Vagina (tissue), 2 donors: ENCODE results near the gene PRR29.

Source experiments
- POLR2A ChIP-seq, 2 donors: fragments of 450-650 bp; IDR thresholded peaks; one replicate each; pipeline ENCODE4 v1.6.1; 2017; ENCODE audit warnings: antibody characterized with exemption in 2 of 2, mild to moderate bottlenecking in 2 of 2, moderate library complexity in 2 of 2
- TF ChIP-seq, protein P1 (sequence below), 3 experiments: fragments of 450-650 bp in 2 of 3; fragments of 200-600 bp in 1 of 3; sonication (generic) in 1 of 3; IDR thresholded peaks; one replicate each; pipeline ENCODE4 v1.5.1; 2017 to 2019; ENCODE audit warnings: antibody characterized with exemption in 3 of 3, mild to moderate bottlenecking in 2 of 3, moderate library complexity in 2 of 3

DNA sequence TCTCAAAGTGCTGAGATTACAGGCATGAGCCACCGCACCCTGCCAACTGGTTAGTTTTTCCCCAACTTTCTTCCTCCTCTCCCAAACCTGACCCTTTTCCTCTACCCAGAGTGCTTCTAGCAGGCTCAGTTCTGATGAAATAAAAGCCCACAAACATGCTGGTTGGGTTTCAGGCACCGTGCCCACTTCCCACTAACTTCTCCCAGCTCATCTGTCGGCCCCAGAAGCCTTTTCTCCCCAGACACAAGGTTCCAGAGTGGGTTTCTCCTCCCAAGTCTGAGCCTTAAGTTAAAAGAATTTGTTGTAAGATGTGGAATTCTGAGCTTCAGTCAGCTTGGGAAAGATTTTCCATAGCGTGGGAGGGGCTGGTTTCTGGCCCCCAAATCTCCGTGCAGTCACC, 13.9 kb upstream of the PRR29 start:
- TF ChIP-seq, protein P1, sequence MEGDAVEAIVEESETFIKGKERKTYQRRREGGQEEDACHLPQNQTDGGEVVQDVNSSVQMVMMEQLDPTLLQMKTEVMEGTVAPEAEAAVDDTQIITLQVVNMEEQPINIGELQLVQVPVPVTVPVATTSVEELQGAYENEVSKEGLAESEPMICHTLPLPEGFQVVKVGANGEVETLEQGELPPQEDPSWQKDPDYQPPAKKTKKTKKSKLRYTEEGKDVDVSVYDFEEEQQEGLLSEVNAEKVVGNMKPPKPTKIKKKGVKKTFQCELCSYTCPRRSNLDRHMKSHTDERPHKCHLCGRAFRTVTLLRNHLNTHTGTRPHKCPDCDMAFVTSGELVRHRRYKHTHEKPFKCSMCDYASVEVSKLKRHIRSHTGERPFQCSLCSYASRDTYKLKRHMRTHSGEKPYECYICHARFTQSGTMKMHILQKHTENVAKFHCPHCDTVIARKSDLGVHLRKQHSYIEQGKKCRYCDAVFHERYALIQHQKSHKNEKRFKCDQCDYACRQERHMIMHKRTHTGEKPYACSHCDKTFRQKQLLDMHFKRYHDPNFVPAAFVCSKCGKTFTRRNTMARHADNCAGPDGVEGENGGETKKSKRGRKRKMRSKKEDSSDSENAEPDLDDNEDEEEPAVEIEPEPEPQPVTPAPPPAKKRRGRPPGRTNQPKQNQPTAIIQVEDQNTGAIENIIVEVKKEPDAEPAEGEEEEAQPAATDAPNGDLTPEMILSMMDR (IDR thresholded peaks at IDR 0.05), result no peak
- no peak for TF ChIP-seq POLR2A (IDR thresholded peaks at IDR 0.05)
